ENCODE results near the gene LAMB4.

Gene LAMB4

DNA sequence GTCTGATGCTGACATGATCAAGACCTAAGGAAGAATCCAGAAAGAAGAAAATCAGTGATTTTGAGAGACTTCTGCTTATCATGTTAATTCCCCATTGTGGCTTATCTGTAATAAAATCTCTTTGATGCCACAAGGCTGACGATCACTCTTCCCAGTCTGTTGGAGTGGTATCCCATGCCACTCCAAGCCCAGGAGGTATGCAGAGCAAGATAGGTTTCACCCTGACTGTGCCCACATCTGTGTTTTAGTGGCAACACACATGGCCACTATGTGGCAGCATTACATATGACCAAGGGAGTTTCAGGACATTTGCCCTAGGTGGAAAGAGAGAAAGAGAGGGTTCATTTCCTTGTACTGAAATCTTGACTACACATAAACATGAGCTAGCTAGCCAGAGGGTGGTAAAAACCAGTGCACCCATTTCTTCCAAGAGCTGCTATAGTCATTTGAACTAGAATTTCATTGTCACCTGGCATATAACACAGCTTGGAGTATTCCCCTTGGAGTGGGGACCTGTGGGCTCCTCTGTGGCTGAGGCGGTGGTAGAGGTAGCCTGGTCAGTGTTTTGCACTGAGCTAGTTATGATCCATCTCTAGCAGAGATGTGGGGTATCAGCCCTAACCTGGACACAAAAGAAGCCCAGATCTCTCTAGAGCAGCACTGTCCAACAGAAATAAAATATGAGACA, 20.8 kb downstream of the LAMB4 start:
- DNase-seq (ENCODE audit: insufficient read length, low spot score): peak; percentile 8
- FAIRE-seq: no peak

DNA sequence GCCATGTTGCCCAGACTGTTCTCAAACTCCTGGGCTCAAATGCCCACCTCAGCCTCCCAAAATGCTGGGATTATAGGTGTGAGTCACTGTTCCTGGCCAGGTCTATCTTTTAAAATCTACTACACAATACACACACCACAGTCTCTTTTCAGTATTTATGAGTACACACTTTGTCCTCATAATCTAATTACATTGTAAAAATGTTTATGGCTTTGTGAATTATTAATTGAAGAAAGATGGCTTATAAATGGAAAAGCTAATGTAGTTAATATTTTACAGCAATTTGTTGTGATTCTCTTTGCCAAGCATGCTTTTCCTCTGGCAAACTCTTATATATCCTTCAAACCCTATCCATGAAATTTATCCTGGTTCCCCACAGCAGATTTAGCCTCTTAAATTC, 22.0 kb downstream of the LAMB4 start:
- no peak for FAIRE-seq
- no peak for DNase-seq (ENCODE audit: insufficient read length, low spot score)

DNA sequence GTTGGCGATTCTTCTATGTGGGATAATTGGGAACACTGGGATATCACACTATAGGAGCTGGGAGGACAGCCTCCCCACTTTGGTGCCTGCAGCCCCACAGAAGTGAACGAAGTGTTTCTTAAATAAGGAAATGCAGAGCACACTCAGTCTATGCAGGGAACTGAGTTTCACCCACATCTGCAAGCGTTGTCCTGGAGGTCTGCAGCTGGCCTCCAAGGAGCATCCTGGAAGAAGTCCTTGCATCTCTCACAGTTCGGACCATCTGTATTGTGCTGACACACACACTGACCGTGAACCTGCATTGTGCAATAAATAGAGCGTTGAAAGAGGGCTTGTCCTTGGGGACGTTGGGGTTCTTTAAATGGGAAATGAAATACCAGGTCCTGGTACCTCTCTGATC, 25.8 kb downstream of the LAMB4 start:
- FAIRE-seq: no peak
- DNase-seq (ENCODE audit: insufficient read length, low spot score): no peak

DNA sequence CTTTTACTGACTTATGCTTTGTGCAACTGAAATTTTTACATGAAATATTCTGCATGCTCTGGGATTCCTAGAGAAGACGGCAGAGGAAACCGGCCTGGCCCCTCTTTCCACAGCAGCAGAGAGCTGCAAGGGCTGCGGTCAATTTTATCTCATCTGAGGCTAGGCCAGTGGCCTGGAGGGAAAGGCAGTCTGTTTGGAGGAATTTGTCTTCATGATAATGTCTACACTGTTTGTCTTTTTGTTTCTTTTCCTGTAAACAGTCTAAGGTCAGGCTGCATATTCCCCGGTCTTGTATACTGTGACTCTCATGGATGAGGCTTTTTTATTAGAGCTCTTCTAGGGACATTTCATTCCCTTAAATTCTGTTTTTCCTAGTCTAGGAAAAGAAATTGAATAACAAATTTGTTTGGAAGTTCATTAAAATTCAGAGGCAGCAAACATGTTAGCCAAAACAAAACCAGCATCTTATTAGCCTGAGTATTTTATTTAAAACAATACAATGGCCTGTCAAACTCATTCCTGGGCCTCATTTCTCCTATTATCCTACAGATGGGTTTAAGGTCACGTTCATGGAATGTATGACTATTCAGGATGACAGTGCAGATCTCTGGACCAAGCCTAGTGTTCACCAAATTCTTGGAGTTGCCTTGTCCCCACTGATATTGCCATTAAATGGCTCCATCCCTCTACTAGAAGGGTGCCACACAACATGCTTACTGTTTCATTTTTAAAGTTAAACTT, 26.4 kb downstream of the LAMB4 start:
- DNase-seq (ENCODE audit: insufficient read length, low spot score) (no peak), FAIRE-seq (no peak)

DNA sequence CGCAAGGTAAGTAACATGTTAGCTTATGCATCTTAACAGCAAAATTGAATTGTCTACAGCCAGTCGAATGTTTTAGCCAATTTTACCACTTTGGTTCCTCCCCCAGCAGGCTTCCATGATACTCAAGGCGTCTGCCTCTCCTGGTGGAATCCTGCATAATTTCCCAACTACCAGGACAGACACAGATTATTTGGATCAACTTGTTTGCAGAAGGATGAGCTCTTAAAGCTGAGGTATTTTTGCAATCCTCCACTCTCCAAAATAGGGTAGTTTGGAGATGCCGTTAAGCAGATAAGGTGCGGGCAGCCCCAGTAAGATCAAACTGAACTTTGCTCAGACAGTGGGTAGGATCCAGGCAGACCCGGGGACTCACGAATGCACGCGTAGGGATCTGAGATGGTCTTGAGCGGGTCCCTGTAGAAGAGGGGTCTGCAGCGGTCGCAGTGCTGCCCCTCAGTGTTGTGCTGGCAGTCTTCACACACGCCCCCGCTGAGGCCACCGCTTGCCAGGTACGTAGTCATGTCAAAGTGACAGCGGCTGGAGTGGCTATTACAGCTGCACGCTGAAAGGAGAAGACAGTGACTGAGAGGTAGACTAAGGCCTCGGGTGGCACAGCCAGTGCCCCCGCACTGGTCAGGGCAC, 27.4 kb downstream of the LAMB4 start:
- DNase-seq (ENCODE audit: insufficient read length, low spot score): no peak
- FAIRE-seq: no peak

DNA sequence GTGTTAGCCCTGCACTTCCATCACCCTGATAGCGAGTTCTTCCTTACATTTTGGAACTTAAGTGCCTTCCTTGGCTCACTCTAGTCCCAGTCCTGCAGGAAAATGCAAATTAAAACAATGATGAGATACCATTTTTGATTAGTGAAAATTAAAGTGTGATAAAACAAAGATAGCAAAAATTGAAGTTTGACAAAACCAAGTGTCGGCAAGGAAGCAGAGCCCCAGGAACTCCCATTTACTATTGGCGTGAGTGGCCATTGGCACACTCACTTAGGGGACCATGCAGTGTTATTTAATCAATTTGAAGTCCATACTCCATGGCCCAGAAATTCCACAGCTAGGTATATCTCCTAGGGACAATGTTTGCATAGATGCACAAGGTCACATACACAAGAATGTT, 28.4 kb downstream of the LAMB4 start:
- DNase-seq (ENCODE audit: insufficient read length, low spot score) (no peak), FAIRE-seq (no peak)

DNA sequence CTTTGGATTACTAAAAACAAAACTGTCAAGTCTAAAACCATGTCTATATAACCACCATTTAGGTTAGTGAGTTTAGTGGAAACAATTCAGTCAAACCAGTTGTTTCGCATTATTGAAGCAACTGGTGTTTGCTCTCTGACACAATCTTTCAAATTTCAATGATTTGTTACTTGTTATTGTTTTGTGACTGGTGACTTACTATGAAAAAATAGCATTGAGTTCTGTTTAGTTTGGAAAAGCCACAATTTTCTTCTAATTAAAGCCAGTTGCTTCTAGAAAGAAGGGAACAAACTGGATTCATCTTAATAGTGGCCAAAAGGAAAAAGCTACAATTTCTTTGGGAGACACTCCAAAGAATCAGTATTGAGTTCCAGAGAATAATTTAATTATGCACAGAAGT, 30.4 kb downstream of the LAMB4 start:
- DNase-seq (ENCODE audit: insufficient read length, low spot score): no peak
- no peak for FAIRE-seq

DNA sequence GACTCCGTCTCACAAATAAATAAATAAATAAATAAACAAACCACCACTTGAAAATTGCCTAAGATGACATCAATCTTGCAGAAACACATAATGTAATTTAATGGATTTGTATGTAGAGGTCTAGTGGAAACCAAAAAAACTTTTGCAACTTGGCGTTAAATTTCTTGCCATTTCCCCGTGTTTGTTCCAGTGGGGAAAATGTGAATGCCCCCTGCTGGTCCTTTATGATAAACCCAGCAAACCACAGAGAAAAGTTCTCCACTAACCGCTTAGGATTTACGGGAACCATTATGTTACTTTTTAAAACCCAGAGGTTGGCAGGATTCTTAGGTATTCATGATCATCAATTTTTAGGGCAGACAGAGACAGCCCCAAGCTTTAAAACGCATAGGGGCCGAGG, 32.5 kb downstream of the LAMB4 start:
- no peak for FAIRE-seq
- peak; percentile 23 for DNase-seq (ENCODE audit: insufficient read length, low spot score)

DNA sequence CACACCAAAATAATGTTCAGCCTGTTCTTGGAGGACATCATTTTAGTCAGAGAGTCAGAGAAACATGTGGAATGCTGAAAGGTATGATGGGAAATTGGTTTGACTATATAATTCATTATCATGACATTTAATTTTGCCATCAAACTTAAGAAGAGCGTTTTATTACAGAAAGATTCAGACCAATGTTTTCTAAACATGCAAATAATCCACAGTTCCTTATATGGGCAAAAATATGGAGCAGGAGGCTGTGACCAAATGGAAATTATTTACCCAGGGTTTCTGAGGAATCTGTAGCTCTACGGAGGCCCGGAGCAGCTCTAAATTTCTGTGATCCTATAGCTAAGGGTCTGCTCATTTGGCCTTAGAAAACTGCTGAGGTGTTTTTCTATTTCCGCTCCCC, 33.2 kb downstream of the LAMB4 start:
- FAIRE-seq (no peak), DNase-seq (ENCODE audit: insufficient read length, low spot score) (no peak)

DNA sequence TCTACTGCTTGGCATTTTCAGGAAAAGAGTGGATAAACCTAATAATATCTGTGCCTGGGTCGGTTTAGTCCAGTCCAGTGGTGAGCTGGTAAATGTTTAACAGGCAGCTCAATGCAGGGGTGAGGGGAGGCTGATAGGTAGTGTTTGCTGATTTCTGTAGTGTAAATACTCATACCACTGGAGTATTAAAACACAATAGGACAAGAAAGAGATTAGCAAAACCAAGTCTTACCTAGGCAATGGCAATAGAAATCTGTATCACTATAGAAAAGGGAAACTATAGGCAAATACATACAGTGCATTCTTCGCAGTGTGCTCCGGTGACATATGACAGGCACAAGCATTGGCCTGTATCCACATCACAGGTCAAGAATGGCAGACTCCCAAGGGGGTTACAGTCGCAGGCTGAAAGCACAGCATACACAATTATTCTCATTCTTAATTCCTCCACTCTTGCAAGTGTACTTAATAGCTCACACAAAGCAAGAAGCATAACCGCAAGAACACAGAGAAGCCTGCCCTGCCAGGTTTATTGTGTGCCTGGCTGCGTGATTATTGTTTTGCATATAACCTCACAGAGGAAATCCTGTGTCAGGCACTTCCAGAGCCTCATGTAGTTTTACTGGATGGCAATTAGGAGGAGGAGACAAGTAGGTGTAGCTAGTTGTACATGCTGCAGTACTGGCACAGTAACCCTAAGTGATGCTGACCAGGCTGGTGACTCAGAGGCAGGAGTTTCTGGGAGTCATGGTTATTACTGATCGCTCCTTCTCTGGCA, 35.0 kb downstream of the LAMB4 start:
- no peak for DNase-seq (ENCODE audit: insufficient read length, low spot score)

DNA sequence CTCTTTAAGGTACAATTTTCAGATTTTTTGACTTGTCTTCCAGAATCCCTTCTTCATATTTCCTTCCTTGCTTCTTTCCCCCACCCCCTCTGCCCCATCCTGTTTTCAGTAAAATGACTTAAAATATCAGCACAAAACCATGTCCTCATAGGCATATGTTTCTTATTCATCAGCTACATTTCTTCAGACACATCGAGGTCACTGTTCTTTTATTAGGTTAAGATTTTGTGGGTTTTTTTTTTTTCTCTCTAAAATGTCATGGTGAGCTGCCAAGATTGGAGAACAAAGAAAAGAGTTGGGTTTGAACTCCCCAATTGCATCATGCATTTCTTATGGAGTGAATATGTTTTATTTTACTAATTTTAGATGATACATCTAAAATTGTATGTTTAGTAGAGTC, 35.8 kb downstream of the LAMB4 start:
- FAIRE-seq (no peak), DNase-seq (ENCODE audit: insufficient read length, low spot score) (no peak)

More for the DNA sequence above, 35.0 kb downstream of the LAMB4 start:
- no peak for FAIRE-seq

DNA sequence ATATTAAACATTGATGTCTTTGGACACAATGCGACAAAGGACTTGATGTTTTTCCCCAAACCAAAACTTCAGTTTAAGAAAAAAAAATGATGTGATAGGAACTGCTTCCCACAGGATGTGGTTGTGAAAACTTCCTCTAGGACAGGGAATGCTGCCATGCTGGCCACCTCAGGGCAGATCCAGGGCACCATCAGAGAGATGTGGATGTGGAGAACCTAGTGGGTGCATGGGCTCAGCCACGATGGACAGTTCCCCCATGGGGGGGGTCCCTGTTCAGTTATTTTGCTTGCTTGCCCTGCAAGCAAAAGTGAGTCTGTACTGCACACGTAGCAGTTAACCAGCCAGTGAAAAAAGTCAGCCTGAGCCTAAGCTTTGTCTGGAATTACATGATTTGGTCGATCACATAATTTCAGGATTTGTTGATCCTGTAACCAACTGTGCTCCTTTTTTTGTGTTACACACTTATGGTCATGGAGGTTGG, 36.3 kb downstream of the LAMB4 start:
- no peak for DNase-seq (ENCODE audit: insufficient read length, low spot score)
- no peak for FAIRE-seq

DNA sequence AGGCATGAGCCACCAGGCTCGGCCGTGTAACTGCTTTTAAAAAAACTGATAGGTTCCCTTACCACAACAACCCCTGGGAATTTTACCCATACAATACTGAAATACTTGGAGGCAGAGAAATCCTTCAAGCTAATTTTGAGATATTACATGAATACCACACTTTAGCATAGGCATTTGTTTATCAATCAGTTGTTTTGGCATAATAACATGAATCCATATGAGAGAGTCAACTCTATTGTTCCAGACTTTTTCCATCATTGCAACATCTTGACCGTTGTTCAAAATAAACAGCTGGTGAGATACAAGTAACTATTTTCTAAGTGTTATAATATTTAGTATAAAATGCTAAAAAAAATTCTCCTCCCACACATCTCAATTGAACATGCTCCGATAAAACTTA, 36.8 kb downstream of the LAMB4 start:
- no peak for FAIRE-seq
- no peak for DNase-seq (ENCODE audit: insufficient read length, low spot score)

DNA sequence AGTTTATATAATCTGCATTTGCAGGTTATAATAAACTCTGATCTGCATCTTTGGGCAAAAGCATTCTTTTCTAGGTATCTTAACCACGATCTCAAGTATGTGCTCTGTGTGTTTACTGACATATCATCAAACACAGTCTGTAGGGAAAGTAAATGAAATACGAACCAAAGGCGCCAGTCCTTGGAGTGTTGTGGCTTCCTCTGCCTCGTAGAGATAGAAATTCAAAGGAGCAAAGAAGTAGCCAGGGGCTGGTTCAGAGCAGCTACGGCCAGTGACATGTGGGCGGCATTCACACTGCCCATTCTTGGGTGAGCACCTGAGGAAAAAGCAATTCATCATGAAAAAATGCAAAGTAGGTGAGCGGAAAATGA, 38.7 kb downstream of the LAMB4 start:
- no peak for DNase-seq (ENCODE audit: insufficient read length, low spot score)

DNA sequence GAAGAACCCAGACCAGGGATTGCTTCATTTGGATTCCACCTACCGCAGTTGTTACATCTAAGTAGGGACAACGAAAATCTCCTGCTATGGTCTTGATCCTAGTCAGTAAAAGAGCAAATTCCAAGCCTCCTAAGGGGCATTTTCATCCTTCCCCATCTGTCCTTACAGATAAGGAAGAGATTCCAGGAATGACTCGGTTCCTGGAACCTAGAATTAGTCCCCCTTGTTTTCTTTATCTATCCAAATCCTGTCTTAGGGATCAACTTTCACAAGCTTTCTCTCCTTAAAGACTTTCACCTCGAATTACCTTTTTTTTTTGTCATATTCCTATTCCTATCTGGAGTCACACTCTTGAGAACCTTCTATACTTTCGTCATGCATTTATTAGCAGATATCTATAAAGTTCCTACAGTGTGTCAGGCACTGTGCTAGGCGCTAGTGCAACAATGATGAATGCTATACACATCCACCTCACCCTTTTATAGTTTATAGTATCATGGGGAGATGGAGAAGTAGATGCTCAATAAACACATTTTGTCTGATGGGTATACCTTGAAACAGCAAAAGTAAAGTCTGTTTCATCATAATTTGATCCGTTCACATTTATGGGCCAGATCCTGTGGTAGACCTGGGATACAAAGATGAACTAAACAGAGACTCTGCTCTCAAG, 39.2 kb downstream of the LAMB4 start:
- FAIRE-seq (no peak), DNase-seq (ENCODE audit: insufficient read length, low spot score) (no peak)

More for the DNA sequence above, 38.7 kb downstream of the LAMB4 start:
- FAIRE-seq: no peak

DNA sequence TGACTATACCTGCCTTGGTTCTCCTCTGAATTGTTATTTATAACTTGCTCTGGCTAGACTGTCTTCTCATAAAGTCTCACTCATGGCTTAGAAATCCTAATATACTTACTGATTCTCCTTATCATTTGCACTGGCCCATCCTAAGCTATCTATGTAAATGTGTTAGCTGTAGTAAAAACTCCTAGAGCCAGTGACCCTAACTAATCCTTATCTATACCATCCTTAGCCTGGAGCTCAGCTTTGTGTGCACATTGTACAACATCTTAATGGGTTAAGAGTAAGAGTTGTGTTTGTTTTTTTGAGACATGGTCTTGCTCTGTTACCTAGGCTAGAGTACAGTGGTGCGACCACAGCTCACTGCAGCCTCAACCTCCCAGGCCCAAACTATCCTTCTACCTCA, 40.8 kb downstream of the LAMB4 start:
- FAIRE-seq: no peak

DNA sequence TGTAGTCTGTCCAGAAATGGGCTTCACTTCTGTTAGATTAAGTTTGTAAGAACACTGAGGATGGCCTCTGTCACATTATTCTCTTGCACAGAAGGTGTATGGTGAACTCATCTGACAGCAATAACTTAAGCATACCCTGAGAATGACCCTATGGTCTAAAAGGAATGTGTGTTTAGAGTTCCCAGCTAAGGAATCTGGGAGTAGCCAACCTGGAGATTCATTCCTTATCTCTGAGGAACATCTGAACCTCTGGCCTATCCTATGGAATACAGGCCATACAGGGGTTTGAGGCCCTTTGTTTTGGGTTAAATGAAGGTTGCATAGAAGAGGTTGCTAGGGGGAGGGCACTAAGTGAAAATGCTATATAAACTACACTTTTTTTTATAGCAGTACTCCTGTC, 41.4 kb downstream of the LAMB4 start:
- DNase-seq (ENCODE audit: insufficient read length, low spot score) (no peak), FAIRE-seq (no peak)

More for the DNA sequence above, 40.8 kb downstream of the LAMB4 start:
- no peak for DNase-seq (ENCODE audit: insufficient read length, low spot score)

DNA sequence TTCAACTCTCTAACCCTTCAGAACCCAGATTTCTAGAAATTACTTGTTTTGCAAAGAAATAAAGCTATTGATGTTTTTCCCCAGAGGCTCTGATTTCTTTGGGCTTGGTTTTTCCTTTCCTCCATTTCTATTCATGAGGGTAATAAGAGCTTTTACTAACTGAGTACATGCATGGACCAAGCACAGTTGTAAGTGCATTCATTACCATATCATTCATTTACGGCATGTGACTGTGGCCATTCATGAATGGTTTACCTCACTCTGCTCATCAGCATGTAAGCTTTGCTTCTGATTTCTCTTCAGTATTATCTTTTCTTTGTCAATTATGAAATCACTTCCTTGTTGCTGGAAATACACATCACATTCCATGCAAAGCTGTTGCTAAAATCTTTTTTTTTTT, 42.4 kb downstream of the LAMB4 start:
- FAIRE-seq: no peak
- no peak for DNase-seq (ENCODE audit: insufficient read length, low spot score)

DNA sequence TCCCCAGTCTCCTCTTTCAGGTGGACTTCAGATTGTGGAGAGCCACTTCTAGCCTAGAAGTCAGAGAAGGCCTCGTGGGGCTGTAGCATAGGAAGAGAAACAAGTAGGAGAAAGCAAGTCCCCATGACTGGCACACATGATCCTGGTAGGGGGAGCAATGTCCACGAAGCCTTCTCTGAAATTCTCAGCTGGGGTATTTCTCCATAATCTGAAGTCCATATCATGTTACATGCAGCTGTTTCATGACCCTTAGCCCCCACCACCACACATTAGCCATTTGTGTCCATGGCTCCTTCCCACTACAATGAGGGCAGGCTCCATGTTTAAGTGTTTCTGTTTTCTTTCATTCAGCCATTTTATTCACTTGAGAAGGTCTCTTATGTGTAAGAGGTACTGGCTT, 43.2 kb downstream of the LAMB4 start:
- DNase-seq (ENCODE audit: insufficient read length, low spot score) (no peak), FAIRE-seq (no peak)

DNA sequence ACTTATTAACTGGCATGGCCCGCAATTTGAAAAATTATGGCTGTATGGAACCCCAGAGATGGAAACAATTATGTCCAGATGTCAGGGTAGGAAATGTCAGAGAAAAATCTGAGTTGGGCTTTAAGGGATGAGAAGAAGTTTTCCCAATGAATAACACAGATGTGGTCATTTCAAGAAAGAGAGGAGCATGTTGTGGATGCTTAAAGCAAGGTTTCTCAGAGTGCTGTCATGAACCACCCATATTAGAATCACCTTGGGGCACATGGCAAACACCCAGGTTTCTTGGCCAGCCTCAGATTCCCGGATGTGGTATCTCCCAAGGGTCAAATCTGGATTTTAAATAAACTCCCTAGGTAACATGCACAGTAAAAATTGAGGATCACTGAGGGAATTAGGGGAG, 43.6 kb downstream of the LAMB4 start:
- no peak for DNase-seq (ENCODE audit: insufficient read length, low spot score)

DNA sequence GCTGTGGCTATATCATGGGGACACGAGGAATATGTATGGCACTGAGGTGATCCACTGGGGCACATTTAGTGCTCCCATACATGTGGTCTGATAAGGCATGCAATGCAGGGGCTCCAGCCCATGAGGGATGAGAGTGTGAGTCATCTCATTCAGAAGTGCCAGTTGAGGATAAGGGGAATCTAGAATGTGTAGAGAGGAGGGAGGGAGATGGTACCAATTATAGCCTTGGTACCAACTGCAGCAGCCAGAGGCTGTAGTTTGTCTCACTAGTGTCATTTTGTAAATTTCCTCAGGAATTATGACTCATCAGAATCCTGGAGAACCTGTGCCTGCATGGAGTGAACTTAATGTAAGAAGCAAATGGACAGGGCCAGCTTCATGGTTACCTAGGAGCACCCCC, 46.2 kb downstream of the LAMB4 start:
- FAIRE-seq (no peak), DNase-seq (ENCODE audit: insufficient read length, low spot score) (no peak)

More for the DNA sequence above, 43.6 kb downstream of the LAMB4 start:
- no peak for FAIRE-seq
